Subcutaneous adipose tissue (tissue), 4 donors: ENCODE measurements around the gene CYP2E1. TPM values are rescaled to one million over a fixed set of nuclear protein-coding genes. Genes with fewer than 3 reads are reported as not detected.

ENCODE experiments used
- CTCF ChIP-seq: fragments of 450-650 bp; IDR thresholded peaks from one replicate; pipeline ENCODE4 v1.5.1; 2016; ENCODE audit warnings: low read depth, mild to moderate bottlenecking, control low read depth, antibody characterized with exemption, moderate library complexity
- total RNA-seq, 4 donors: library from RNA; depleted of rRNA; stranded (reverse); fragments of >200 nt; gene quantifications; one replicate each; pipeline ENCODE4 v1.1.0, GENCODE V29; 2016

The CYP2E1 gene
- total RNA-seq, 4 donors from 2014 or later, result 1.1 to 3.2 (median 1.4) TPM; not detected in 1

GRCh38 chr10:133525444-133525843 is 1.7 kb upstream of the CYP2E1 start:
- no peak for TF ChIP-seq CTCF

- TF ChIP-seq CTCF, result no peak
Measured at GRCh38 chr10:133527771-133528271, 658 bp downstream of the CYP2E1 start.

GRCh38 chr10:133528296-133528844 is 1.2 kb downstream of the CYP2E1 start:
- no peak for TF ChIP-seq CTCF

GRCh38 chr10:133528845-133529575 is 1.8 kb downstream of the CYP2E1 start:
- no peak for TF ChIP-seq CTCF

- no peak for TF ChIP-seq CTCF
Measured at GRCh38 chr10:133529576-133529946, 2.4 kb downstream of the CYP2E1 start.

- TF ChIP-seq CTCF, result no peak
Measured at GRCh38 chr10:133530506-133530905, 3.3 kb downstream of the CYP2E1 start.

- no peak for TF ChIP-seq CTCF
Measured at GRCh38 chr10:133532871-133533270, 5.7 kb downstream of the CYP2E1 start.
